WTC11 (cell line): ENCODE data around the gene PRPF31. TPM values are rescaled to one million over a fixed set of nuclear protein-coding genes. Genes with fewer than 3 reads are reported as not detected.

Experiments
- CREB1 ChIP-seq: sonication (generic); formaldehyde crosslinking; IDR thresholded peaks from 2 replicates; pipeline ENCODE4 v1.8.0; 2023; ENCODE audit warnings: mild to moderate bottlenecking, missing genetic modification reagents
- ETV6 ChIP-seq: sonication (generic); formaldehyde crosslinking; IDR thresholded peaks from 2 replicates; pipeline ENCODE4 v1.8.1; 2022; ENCODE audit warnings: mild to moderate bottlenecking, missing genetic modification reagents
- FOXP1 ChIP-seq: sonication (generic); formaldehyde crosslinking; IDR thresholded peaks from 2 replicates; pipeline ENCODE4 v1.8.0; 2022; ENCODE audit warnings: missing genetic modification reagents, mild to moderate bottlenecking, moderate library complexity, borderline replicate concordance
- IRF2 ChIP-seq: sonication (generic); formaldehyde crosslinking; IDR thresholded peaks from 2 replicates; pipeline ENCODE4 v1.8.0; 2022; ENCODE audit warnings: low read depth, missing genetic modification reagents, borderline replicate concordance
- JUN ChIP-seq: sonication (generic); formaldehyde crosslinking; IDR thresholded peaks from 2 replicates; pipeline ENCODE4 v1.8.0; 2023; ENCODE audit warnings: mild to moderate bottlenecking, missing genetic modification reagents
- KAT7 ChIP-seq: sonication (generic); formaldehyde crosslinking; IDR thresholded peaks from 2 replicates; pipeline ENCODE4 v1.8.1; 2023; ENCODE audit warnings: missing genetic modification reagents, mild to moderate bottlenecking, borderline replicate concordance
- RELA ChIP-seq: sonication (generic); formaldehyde crosslinking; IDR thresholded peaks from 2 replicates; pipeline ENCODE4 v1.8.1; 2022; ENCODE audit warnings: missing genetic modification reagents, mild to moderate bottlenecking, borderline replicate concordance
- SMAD3 ChIP-seq: sonication (generic); formaldehyde crosslinking; IDR thresholded peaks from 2 replicates; pipeline ENCODE4 v1.8.0; 2022; ENCODE audit warnings: missing genetic modification reagents, mild to moderate bottlenecking, borderline replicate concordance
- SP1 ChIP-seq: sonication (generic); formaldehyde crosslinking; conservative IDR thresholded peaks from 2 replicates; pipeline ENCODE4 v1.8.1; 2022; ENCODE audit warnings: missing genetic modification reagents
- TEAD1 ChIP-seq: sonication (generic); formaldehyde crosslinking; IDR thresholded peaks from 2 replicates; pipeline ENCODE4 v1.8.0; 2022; ENCODE audit warnings: mild to moderate bottlenecking, missing genetic modification reagents
- TEAD4 ChIP-seq: sonication (generic); formaldehyde crosslinking; IDR thresholded peaks from 2 replicates; pipeline ENCODE4 v1.8.0; 2022; ENCODE audit warnings: mild to moderate bottlenecking, missing genetic modification reagents
- ZBTB21 ChIP-seq: sonication (generic); formaldehyde crosslinking; IDR thresholded peaks from 2 replicates; pipeline ENCODE4 v1.8.1; 2023; ENCODE audit warnings: mild to moderate bottlenecking, missing genetic modification reagents, borderline replicate concordance
- ZNF232 ChIP-seq: sonication (generic); formaldehyde crosslinking; IDR thresholded peaks from 2 replicates; pipeline ENCODE4 v1.8.0; 2022; ENCODE audit warnings: mild to moderate bottlenecking, missing genetic modification reagents
- total RNA-seq: library from RNA; stranded (reverse); gene quantifications from 3 replicates; pipeline ENCODE4 v1.2.3, GENCODE V29; 2021
- TF ChIP-seq, protein P1 (sequence below): sonication (generic); formaldehyde crosslinking; IDR thresholded peaks from 2 replicates; pipeline ENCODE4 v1.8.0; 2022; ENCODE audit warnings: missing genetic modification reagents
- TF ChIP-seq, protein P2 (sequence below): sonication (generic); formaldehyde crosslinking; IDR thresholded peaks from 2 replicates; pipeline ENCODE4 v1.8.0; 2022; ENCODE audit warnings: mild to moderate bottlenecking, missing genetic modification reagents
- TF ChIP-seq, protein P3 (sequence below): sonication (generic); formaldehyde crosslinking; IDR thresholded peaks from 2 replicates; pipeline ENCODE4 v1.8.0; 2023; ENCODE audit warnings: mild to moderate bottlenecking, missing genetic modification reagents
- TF ChIP-seq, protein P4 (sequence below): sonication (generic); formaldehyde crosslinking; IDR thresholded peaks from 2 replicates; pipeline ENCODE4 v1.8.0; 2022; ENCODE audit warnings: mild to moderate bottlenecking, missing genetic modification reagents
- TF ChIP-seq, protein P5 (sequence below): sonication (generic); formaldehyde crosslinking; IDR thresholded peaks from 2 replicates; pipeline ENCODE4 v1.8.0; 2022; ENCODE audit warnings: mild to moderate bottlenecking, missing genetic modification reagents
- TF ChIP-seq, protein P6 (sequence below): sonication (generic); formaldehyde crosslinking; IDR thresholded peaks from 2 replicates; pipeline ENCODE4 v1.8.0; 2022; ENCODE audit warnings: mild to moderate bottlenecking, missing genetic modification reagents
- TF ChIP-seq, protein P7 (sequence below): sonication (generic); formaldehyde crosslinking; IDR thresholded peaks from 2 replicates; pipeline ENCODE4 v1.8.1; 2023; ENCODE audit warnings: mild to moderate bottlenecking, missing genetic modification reagents, moderate library complexity
- TF ChIP-seq, protein P8 (sequence below): sonication (generic); formaldehyde crosslinking; IDR thresholded peaks from 2 replicates; pipeline ENCODE4 v1.8.1; 2022; ENCODE audit warnings: mild to moderate bottlenecking, moderate library complexity, missing genetic modification reagents
- TF ChIP-seq, protein P9 (sequence below): sonication (generic); formaldehyde crosslinking; IDR thresholded peaks from 2 replicates; pipeline ENCODE4 v1.8.1; 2022; ENCODE audit warnings: low read depth, mild to moderate bottlenecking, moderate library complexity, missing genetic modification reagents, borderline replicate concordance

Gene PRPF31
- total RNA-seq, 1 experiment from 2014 or later = 92.8 TPM

DNA sequence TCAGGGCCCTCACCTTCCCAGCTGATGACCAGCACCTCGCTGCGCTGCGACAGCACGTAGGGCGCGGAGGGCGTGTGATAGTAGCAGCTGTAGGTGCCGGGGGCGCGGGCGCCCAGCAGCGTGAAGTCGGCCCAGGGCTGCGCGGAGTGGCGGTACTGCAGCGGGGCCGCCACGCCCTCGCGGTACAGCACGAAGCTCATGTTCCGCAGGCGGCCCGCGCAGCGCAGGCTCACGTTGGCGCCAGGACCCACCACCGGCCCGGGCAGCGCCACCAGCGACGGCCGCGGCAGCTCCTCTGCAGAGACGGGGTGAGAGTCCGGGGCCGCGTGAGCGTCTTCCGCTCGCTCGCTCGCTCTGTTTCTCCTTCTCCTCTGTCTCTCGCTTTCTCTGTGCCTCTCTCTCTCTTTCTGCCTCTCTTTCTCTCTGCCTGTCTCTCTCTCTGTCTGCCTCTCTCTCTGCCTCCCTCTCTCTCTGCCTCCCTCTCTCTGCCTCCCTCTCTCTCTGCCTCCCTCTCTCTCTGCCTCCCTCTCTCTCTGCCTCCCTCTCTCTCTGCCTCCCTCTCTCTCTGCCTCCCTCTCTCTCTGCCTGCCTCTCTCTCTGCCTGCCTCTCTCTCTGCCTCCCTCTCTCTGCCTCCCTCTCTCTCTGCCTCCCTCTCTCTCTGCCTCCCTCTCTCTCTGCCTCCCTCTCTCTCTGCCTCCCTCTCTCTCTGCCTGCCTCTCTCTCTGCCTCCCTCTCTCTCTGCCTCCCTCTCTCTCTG, 19.5 kb upstream of the PRPF31 start (continued):
- TF ChIP-seq, protein P1, sequence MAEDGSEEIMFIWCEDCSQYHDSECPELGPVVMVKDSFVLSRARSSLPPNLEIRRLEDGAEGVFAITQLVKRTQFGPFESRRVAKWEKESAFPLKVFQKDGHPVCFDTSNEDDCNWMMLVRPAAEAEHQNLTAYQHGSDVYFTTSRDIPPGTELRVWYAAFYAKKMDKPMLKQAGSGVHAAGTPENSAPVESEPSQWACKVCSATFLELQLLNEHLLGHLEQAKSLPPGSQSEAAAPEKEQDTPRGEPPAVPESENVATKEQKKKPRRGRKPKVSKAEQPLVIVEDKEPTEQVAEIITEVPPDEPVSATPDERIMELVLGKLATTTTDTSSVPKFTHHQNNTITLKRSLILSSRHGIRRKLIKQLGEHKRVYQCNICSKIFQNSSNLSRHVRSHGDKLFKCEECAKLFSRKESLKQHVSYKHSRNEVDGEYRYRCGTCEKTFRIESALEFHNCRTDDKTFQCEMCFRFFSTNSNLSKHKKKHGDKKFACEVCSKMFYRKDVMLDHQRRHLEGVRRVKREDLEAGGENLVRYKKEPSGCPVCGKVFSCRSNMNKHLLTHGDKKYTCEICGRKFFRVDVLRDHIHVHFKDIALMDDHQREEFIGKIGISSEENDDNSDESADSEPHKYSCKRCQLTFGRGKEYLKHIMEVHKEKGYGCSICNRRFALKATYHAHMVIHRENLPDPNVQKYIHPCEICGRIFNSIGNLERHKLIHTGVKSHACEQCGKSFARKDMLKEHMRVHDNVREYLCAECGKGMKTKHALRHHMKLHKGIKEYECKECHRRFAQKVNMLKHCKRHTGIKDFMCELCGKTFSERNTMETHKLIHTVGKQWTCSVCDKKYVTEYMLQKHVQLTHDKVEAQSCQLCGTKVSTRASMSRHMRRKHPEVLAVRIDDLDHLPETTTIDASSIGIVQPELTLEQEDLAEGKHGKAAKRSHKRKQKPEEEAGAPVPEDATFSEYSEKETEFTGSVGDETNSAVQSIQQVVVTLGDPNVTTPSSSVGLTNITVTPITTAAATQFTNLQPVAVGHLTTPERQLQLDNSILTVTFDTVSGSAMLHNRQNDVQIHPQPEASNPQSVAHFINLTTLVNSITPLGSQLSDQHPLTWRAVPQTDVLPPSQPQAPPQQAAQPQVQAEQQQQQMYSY (CRISPR knock-in tag) = peak; percentile 48; the same call in 1 of the 2 replicates
- peak; percentile 42; the same call in 1 of the 2 replicates for TF ChIP-seq IRF2 (CRISPR knock-in tag)
- TF ChIP-seq, protein P2, sequence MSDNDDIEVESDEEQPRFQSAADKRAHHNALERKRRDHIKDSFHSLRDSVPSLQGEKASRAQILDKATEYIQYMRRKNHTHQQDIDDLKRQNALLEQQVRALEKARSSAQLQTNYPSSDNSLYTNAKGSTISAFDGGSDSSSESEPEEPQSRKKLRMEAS (CRISPR knock-in tag) = peak; percentile 94
- peak; percentile 93; the same call in 1 of the 2 replicates for TF ChIP-seq RELA (CRISPR knock-in tag)
- TF ChIP-seq TEAD4 (CRISPR knock-in tag) = peak; percentile 81; the same call in 1 of the 2 replicates
- TF ChIP-seq ZNF232 (CRISPR knock-in tag) = peak; percentile 81; the same call in 1 of the 2 replicates
- peak; percentile 44; the same call in 1 of the 2 replicates for TF ChIP-seq SP1
- TF ChIP-seq, protein P3, sequence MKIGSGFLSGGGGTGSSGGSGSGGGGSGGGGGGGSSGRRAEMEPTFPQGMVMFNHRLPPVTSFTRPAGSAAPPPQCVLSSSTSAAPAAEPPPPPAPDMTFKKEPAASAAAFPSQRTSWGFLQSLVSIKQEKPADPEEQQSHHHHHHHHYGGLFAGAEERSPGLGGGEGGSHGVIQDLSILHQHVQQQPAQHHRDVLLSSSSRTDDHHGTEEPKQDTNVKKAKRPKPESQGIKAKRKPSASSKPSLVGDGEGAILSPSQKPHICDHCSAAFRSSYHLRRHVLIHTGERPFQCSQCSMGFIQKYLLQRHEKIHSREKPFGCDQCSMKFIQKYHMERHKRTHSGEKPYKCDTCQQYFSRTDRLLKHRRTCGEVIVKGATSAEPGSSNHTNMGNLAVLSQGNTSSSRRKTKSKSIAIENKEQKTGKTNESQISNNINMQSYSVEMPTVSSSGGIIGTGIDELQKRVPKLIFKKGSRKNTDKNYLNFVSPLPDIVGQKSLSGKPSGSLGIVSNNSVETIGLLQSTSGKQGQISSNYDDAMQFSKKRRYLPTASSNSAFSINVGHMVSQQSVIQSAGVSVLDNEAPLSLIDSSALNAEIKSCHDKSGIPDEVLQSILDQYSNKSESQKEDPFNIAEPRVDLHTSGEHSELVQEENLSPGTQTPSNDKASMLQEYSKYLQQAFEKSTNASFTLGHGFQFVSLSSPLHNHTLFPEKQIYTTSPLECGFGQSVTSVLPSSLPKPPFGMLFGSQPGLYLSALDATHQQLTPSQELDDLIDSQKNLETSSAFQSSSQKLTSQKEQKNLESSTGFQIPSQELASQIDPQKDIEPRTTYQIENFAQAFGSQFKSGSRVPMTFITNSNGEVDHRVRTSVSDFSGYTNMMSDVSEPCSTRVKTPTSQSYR (CRISPR knock-in tag) = 0 out of 2 replicates have a peak, but pooled peaks have one; percentile 25
- TF ChIP-seq, protein P4, sequence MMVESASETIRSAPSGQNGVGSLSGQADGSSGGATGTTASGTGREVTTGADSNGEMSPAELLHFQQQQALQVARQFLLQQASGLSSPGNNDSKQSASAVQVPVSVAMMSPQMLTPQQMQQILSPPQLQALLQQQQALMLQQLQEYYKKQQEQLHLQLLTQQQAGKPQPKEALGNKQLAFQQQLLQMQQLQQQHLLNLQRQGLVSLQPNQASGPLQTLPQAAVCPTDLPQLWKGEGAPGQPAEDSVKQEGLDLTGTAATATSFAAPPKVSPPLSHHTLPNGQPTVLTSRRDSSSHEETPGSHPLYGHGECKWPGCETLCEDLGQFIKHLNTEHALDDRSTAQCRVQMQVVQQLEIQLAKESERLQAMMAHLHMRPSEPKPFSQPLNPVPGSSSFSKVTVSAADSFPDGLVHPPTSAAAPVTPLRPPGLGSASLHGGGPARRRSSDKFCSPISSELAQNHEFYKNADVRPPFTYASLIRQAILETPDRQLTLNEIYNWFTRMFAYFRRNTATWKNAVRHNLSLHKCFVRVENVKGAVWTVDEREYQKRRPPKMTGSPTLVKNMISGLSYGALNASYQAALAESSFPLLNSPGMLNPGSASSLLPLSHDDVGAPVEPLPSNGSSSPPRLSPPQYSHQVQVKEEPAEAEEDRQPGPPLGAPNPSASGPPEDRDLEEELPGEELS (CRISPR knock-in tag) = peak; percentile 89
- TF ChIP-seq, protein P5, sequence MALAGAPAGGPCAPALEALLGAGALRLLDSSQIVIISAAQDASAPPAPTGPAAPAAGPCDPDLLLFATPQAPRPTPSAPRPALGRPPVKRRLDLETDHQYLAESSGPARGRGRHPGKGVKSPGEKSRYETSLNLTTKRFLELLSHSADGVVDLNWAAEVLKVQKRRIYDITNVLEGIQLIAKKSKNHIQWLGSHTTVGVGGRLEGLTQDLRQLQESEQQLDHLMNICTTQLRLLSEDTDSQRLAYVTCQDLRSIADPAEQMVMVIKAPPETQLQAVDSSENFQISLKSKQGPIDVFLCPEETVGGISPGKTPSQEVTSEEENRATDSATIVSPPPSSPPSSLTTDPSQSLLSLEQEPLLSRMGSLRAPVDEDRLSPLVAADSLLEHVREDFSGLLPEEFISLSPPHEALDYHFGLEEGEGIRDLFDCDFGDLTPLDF (CRISPR knock-in tag) = peak; percentile 67; the same call in 1 of the 2 replicates
- 0 out of 2 replicates have a peak, but pooled peaks have one; percentile 38 for TF ChIP-seq ETV6 (CRISPR knock-in tag)
- TF ChIP-seq FOXP1 = peak; percentile 93
- peak; percentile 75; the same call in 1 of the 2 replicates for TF ChIP-seq JUN (CRISPR knock-in tag)
- peak; percentile 74; the same call in 1 of the 2 replicates for TF ChIP-seq KAT7 (CRISPR knock-in tag)
- TF ChIP-seq SMAD3 (CRISPR knock-in tag) = peak; percentile 69; the same call in 1 of the 2 replicates
- TF ChIP-seq, protein P6, sequence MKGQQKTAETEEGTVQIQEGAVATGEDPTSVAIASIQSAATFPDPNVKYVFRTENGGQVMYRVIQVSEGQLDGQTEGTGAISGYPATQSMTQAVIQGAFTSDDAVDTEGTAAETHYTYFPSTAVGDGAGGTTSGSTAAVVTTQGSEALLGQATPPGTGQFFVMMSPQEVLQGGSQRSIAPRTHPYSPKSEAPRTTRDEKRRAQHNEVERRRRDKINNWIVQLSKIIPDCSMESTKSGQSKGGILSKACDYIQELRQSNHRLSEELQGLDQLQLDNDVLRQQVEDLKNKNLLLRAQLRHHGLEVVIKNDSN (CRISPR knock-in tag) = peak; percentile 70
- 0 out of 2 replicates have a peak, but pooled peaks have one; percentile 73 for TF ChIP-seq CREB1 (CRISPR knock-in tag)
- TF ChIP-seq, protein P7, sequence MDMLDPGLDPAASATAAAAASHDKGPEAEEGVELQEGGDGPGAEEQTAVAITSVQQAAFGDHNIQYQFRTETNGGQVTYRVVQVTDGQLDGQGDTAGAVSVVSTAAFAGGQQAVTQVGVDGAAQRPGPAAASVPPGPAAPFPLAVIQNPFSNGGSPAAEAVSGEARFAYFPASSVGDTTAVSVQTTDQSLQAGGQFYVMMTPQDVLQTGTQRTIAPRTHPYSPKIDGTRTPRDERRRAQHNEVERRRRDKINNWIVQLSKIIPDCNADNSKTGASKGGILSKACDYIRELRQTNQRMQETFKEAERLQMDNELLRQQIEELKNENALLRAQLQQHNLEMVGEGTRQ (CRISPR knock-in tag) = peak; percentile 9; the same call in 1 of the 2 replicates
- TF ChIP-seq, protein P8, sequence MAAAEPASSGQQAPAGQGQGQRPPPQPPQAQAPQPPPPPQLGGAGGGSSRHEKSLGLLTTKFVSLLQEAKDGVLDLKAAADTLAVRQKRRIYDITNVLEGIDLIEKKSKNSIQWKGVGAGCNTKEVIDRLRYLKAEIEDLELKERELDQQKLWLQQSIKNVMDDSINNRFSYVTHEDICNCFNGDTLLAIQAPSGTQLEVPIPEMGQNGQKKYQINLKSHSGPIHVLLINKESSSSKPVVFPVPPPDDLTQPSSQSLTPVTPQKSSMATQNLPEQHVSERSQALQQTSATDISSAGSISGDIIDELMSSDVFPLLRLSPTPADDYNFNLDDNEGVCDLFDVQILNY (CRISPR knock-in tag) = 0 out of 2 replicates have a peak, but pooled peaks have one; percentile 61
- peak; percentile 62; the same call in 1 of the 2 replicates for TF ChIP-seq ZBTB21 (CRISPR knock-in tag)
- peak; percentile 74; the same call in 1 of the 2 replicates for TF ChIP-seq TEAD1 (CRISPR knock-in tag)
- TF ChIP-seq, protein P9, sequence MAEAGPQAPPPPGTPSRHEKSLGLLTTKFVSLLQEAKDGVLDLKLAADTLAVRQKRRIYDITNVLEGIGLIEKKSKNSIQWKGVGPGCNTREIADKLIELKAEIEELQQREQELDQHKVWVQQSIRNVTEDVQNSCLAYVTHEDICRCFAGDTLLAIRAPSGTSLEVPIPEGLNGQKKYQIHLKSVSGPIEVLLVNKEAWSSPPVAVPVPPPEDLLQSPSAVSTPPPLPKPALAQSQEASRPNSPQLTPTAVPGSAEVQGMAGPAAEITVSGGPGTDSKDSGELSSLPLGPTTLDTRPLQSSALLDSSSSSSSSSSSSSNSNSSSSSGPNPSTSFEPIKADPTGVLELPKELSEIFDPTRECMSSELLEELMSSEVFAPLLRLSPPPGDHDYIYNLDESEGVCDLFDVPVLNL = peak; percentile 58; the same call in 1 of the 2 replicates
